Bone marrow (tissue), 2 donors: Measurements from ENCODE around the gene RITA1.

Experiments used
- DNase-seq, 2 donors: peaks; one replicate each; lab custom pipeline; 2025; lab: John Stamatoyannopoulos, UW

Gene RITA1

GRCh38 chr12:113228394-113229028, 43.0 kb downstream of the RITA1 start:
- DNase-seq = no peak

- no peak for DNase-seq
These were observed 45.1 kb downstream of the RITA1 start for GRCh38 chr12:113230315-113231234.

- DNase-seq = no peak
These were observed 45.9 kb downstream of the RITA1 start for GRCh38 chr12:113231235-113232088.

- DNase-seq = no peak
These were observed 46.7 kb downstream of the RITA1 start for GRCh38 chr12:113232089-113232839.

GRCh38 chr12:113232840-113233585, 47.5 kb downstream of the RITA1 start:
- DNase-seq = peak; percentile 58 to 93

GRCh38 chr12:113233967-113234366, 48.4 kb downstream of the RITA1 start:
- DNase-seq = no peak

GRCh38 chr12:113234483-113234882, 49.0 kb downstream of the RITA1 start:
- no peak for DNase-seq

- DNase-seq = no peak
These were observed 50.5 kb downstream of the RITA1 start for GRCh38 chr12:113235976-113236375.

GRCh38 chr12:113236539-113237399, 51.2 kb downstream of the RITA1 start:
- DNase-seq = no peak

- DNase-seq = peak in 1 of 2 donors; percentile 45
These were observed 52.2 kb downstream of the RITA1 start for GRCh38 chr12:113237748-113238147.

GRCh38 chr12:113238309-113238708, 52.8 kb downstream of the RITA1 start:
- no peak for DNase-seq

- DNase-seq = no peak
These were observed 53.8 kb downstream of the RITA1 start for GRCh38 chr12:113239288-113239771.

- no peak for DNase-seq
These were observed 54.4 kb downstream of the RITA1 start for GRCh38 chr12:113239811-113240331.

GRCh38 chr12:113240395-113240794, 54.9 kb downstream of the RITA1 start:
- DNase-seq = no peak

- no peak for DNase-seq
These were observed 55.9 kb downstream of the RITA1 start for GRCh38 chr12:113241191-113242025.
